GM04504 (cell line): ENCODE results near the gene AKAP13.
A peak's percentile ranks its signal among the peaks of the same experiment; 100 is the strongest.
"Not testable (repeated sequence)": the region's sequence is repeated elsewhere in the genome, so short reads cannot be mapped to it uniquely, and the experiment has no call there.

Experiments used
- DNase-seq: peaks from one replicate; pipeline ENCODE4 v3.0.0-alpha.2; 2012; ENCODE audit warnings: low read depth

The AKAP13 gene

GRCh38 chr15:85480923-85481322, 100.5 kb downstream of the AKAP13 start:
- no peak for DNase-seq

- DNase-seq = not testable (repeated sequence)
These were observed 101.1 kb downstream of the AKAP13 start for GRCh38 chr15:85481543-85481942.

- peak; percentile 71 for DNase-seq
These were observed 102.5 kb downstream of the AKAP13 start for GRCh38 chr15:85482894-85483293.

- not testable (repeated sequence) for DNase-seq
These were observed 103.6 kb downstream of the AKAP13 start for GRCh38 chr15:85483955-85484354.

- DNase-seq = not testable (repeated sequence)
These were observed 104.5 kb downstream of the AKAP13 start for GRCh38 chr15:85484923-85485322.

GRCh38 chr15:85485956-85486567, 105.7 kb downstream of the AKAP13 start:
- DNase-seq = peak; percentile 52

GRCh38 chr15:85487796-85488195, 107.4 kb downstream of the AKAP13 start:
- not testable (repeated sequence) for DNase-seq

- DNase-seq = no peak
These were observed 108.6 kb downstream of the AKAP13 start for GRCh38 chr15:85488997-85489396.

GRCh38 chr15:85489773-85490493, 109.5 kb downstream of the AKAP13 start:
- DNase-seq = no peak

GRCh38 chr15:85490856-85491255, 110.5 kb downstream of the AKAP13 start:
- DNase-seq = no peak

- no peak for DNase-seq
These were observed 111.3 kb downstream of the AKAP13 start for GRCh38 chr15:85491691-85492090.

GRCh38 chr15:85492406-85492805, 112.0 kb downstream of the AKAP13 start:
- no peak for DNase-seq

GRCh38 chr15:85493260-85493659, 112.9 kb downstream of the AKAP13 start:
- no peak for DNase-seq

GRCh38 chr15:85494048-85494777, 113.8 kb downstream of the AKAP13 start:
- DNase-seq = peak; percentile 79

- no peak for DNase-seq
These were observed 114.7 kb downstream of the AKAP13 start for GRCh38 chr15:85495096-85495495.

- DNase-seq = no peak
These were observed 115.1 kb downstream of the AKAP13 start for GRCh38 chr15:85495544-85495943.

- DNase-seq = no peak
These were observed 115.7 kb downstream of the AKAP13 start for GRCh38 chr15:85496151-85496550.

GRCh38 chr15:85496551-85497171, 116.3 kb downstream of the AKAP13 start:
- no peak for DNase-seq

- DNase-seq = no peak
These were observed 116.8 kb downstream of the AKAP13 start for GRCh38 chr15:85497172-85497569.

- DNase-seq = no peak
These were observed 118.1 kb downstream of the AKAP13 start for GRCh38 chr15:85498471-85498870.

GRCh38 chr15:85499371-85499887, 119.0 kb downstream of the AKAP13 start:
- DNase-seq = no peak

- no peak for DNase-seq
These were observed 119.8 kb downstream of the AKAP13 start for GRCh38 chr15:85500060-85500708.
